IPS-NIHi7 (cell line): ENCODE results near the gene EFHB.
A peak's percentile ranks its signal among the peaks of the same experiment; 100 is the strongest.
"Not testable (repeated sequence)": the region's sequence is repeated elsewhere in the genome, so short reads cannot be mapped to it uniquely, and the experiment has no call there.

Experiments used
- DNase-seq: peaks from one replicate; pipeline ENCODE4 v3.0.0; 2012; ENCODE audit warnings: mixed read lengths; ENCODE audit errors: extremely low spot score

Gene EFHB, protein sequence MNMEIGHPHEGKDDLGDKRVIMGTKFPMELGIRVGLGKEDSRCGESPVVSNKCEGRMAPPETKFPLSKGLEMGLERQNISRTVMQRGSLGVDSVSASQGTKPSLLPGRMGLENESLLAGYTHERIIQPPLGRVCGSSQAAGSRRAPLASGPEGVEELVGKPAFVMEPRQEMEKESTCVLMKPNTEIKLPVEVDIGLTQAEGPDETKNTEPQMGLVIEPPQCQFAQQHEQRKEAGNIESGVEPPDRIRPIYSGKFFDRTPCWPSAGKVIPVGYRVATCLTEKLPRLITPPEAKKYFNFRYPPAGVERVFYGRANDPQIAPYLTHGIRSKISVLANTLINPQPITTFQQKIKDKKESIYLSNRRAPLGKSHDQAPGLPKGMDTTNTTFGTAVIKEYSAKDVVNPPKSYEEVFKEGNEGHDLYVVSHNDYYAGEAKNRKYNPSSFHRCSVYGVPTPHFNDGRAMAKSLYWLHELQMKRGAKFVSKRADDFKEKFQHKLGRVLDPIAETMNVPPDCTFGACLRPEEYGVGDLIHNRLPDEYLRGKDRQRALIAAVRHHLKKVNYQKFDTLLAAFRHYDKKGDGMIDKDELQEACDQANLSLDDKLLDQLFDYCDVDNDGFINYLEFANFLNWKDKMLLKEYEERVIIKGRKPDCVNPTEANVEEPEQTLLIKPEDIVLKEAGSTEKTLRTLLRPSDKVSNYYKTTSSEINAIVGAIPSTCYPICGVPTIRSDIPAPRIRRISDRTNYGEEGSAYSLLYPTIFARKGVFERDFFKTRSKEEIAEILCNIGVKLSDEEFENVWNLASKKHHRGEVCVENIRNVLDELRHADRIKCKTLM

GRCh38 chr3:19934098-19934566 is at the start of gene EFHB:
Gene EFHB, minus strand, starts transcription at chr3:19934217. Its CDS starts 199 bp downstream, at chr3:19934018.
- DNase-seq = peak; percentile 77

- no peak for DNase-seq
Measured at GRCh38 chr3:19972054-19972453, 38.0 kb upstream of the EFHB start.

DNA sequence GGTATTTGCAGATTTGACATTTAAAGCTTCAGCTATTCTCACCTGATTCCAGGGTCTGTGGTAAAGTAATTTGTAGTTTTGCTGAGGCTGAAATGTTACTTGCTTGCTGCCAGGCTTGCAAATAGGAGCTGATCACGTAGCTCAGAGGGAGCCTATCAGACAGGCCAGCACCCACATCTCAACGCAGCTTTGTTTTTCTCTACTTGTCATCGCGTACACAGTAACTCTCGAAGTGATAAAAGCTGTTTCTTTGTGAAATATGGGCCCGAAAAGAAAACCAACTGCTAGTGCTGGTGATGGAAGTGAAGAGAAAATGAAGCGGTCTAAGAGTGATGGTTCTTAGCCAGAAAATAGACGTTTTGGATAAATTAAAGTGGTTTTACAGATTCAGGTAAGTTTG is 36.3 kb upstream of the EFHB start:
- no peak for DNase-seq

- no peak for DNase-seq
Measured at GRCh38 chr3:19967812-19968211, 33.8 kb upstream of the EFHB start.

GRCh38 chr3:19967208-19967607 is 33.2 kb upstream of the EFHB start:
- no peak for DNase-seq

GRCh38 chr3:19961960-19962359 is 27.9 kb upstream of the EFHB start:
- DNase-seq = no peak

DNA sequence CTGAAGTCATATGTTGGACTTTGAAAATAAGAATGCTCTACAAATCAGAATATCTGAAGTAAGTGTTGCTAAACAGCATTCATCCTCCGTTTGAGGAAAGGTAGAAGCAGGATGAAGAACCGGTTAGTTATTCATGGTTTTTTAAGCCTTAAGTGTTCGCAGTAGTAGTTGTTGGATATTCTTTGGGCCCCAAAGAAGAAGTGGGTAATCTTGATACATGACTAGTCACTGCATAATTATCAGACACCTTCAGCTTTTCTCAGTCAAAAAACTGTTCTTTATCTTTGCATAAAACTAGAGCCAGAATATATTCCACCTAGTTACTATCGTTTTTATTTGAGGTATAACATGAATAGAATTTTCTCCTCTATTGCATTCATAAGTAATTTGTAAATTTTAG is 26.7 kb upstream of the EFHB start:
- no peak for DNase-seq

DNA sequence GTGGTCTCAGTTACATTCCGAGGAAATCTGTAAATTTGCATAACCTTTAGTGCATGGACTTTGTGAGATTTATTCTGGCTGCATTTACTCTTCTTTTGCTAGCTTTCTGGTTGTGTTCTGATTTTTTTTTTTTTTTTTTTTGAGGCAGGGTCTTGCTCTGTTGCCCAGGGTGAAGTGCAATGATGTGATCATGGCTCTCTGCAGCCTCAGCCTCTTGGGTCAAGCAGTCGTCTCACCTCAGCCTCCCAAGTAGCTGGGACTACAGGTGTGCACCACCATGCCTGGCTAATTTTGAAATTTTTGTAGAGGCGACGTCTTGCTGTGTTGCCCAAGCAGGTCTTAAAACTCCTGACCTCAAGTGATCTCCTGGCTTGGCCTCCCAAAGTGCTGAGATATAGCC is 25.5 kb upstream of the EFHB start:
- DNase-seq = no peak

DNA sequence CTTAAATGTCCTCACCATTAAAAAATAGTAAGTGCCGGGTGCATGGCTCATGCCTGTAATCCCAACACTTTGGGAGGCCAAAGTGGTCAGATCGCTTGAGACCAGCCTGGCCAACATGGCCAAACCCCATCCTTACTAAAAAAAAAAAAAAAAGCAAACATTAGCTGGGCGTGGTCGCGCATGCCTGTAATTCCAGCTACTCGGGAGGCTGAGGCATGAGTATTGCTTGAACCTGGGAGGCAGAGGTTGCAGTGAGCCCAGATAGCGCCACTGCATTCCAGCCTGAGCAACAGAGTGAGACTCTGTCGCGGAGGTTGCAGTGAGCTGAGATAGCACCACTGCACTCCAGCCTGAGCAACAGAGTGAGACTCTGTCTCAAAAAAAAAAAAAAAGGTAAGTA is 23.3 kb upstream of the EFHB start:
- DNase-seq = not testable (repeated sequence)

DNA sequence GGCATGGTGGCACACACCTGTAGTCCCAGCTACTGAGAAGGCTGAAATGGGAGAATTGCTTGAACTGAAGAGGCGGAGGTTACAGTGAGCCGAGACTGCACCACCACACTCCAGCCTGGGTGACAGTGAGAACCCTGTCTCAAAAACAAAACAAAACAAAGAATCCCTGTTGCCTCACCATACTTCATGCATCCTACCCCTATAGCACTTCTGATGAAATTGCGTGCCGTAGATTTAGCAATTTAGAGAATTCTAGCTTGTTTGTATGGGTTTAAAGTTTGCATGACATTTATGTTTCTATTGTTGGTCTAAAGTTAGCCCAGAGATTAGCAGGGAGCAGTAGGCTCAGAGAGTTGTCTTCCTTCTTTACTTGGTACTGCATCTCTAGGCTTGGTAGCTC is 20.7 kb upstream of the EFHB start:
- DNase-seq = no peak

- DNase-seq = no peak
Measured at GRCh38 chr3:19950316-19950715, 16.3 kb upstream of the EFHB start.

DNA sequence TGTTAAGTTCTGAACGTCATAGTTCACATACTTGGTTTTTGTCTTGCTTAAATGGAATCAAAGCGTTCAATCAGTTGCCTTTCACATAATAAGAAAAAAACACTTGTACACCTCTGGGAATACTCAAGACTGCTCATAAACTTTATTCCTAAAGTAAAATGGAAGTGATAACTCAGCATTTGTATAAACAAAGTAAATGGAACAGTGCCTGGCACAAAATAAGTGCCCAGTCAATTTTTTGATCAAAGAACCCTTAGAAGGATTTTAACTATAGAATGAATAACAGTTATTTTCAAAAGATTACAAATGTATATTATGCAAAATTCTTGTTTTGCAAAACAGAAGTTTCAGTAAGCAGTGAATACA is 14.2 kb upstream of the EFHB start:
- no peak for DNase-seq

GRCh38 chr3:19947549-19948225 is 13.7 kb upstream of the EFHB start:
- DNase-seq = peak; percentile 48

GRCh38 chr3:19946832-19947548 is 13.0 kb upstream of the EFHB start, which contains the start of gene RAB5A:
Gene RAB5A, plus strand, starts transcription at chr3:19947097. Its CDS starts 3,802 bp downstream, at chr3:19950899.
- DNase-seq = peak; percentile 95

- no peak for DNase-seq
Measured at GRCh38 chr3:19945969-19946831, 12.2 kb upstream of the EFHB start.

DNA sequence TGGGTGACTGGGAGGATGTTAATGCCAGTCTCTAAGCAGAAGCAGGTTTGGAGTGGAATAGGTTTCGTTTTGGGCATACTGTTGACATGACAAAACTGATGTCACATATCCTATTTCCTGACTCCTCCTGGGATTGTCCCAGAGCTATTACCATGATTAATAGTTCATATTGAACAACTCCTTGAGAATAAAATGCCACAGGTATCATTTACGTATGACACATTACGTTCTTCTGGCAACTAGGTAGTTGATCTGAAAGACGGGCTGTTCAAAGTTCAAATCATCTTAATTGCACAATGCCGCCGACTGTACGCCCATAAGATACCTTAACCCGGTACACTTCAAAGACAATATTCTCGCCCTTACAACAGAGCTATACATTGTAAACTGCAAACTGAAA is 11.5 kb upstream of the EFHB start:
- no peak for DNase-seq

- no peak for DNase-seq
Measured at GRCh38 chr3:19940643-19941042, 6.6 kb upstream of the EFHB start.

- no peak for DNase-seq
Measured at GRCh38 chr3:19938295-19938627, 4.2 kb upstream of the EFHB start.

GRCh38 chr3:19937459-19938294 is 3.7 kb upstream of the EFHB start:
- no peak for DNase-seq

DNA sequence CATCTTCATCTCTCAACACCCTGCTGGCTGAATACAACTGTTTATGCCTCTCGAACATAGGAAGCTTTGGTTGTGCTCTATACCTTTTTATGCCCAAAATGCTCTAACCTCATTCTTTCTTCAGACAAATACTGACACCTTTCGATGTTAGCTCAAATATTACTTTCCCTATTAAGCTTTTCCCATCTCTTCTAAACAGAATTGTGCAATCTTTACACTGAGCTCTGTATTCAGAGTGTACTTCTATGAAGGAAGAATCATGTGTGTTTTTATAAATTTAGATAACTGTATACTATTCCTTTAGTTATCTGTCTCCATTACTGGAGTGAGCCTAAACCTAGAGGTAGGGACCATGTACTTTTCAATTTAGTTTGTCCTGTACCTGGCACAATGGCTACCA is 1.6 kb downstream of the EFHB start:
- DNase-seq = no peak
